Panc1 (cell line): ENCODE results near the gene ENTPD7.

Experiments used
- CTCF ChIP-seq: fragments of 450-650 bp; IDR thresholded peaks from 2 replicates; pipeline ENCODE4 v1.5.1; 2017; ENCODE audit warnings: mild to moderate bottlenecking
- POLR2AphosphoS5 ChIP-seq: IDR thresholded peaks from 2 replicates; pipeline ENCODE4 v1.6.1; 2012; ENCODE audit warnings: mild to moderate bottlenecking, low read depth, low read length, moderate library complexity
- SIN3A ChIP-seq: IDR thresholded peaks from 2 replicates; pipeline ENCODE4 v1.6.1; 2012; ENCODE audit warnings: low read depth, mild to moderate bottlenecking, low read length, moderate library complexity, borderline replicate concordance; ENCODE audit not compliant: insufficient read depth
- TCF7L2 ChIP-seq: IDR thresholded peaks from 2 replicates; pipeline ENCODE4 v1.6.1; 2011; ENCODE audit warnings: mild to moderate bottlenecking, low read depth, low read length, inconsistent platforms

GRCh38 chr10:99698504-99699080, 39.3 kb downstream of the ENTPD7 start:
- TF ChIP-seq CTCF: peak; percentile 38
- TF ChIP-seq POLR2AphosphoS5: no peak
- no peak for TF ChIP-seq TCF7L2
- TF ChIP-seq SIN3A: no peak
